Measurements from ENCODE around the gene MYOM1.

The MYOM1 gene

DNA sequence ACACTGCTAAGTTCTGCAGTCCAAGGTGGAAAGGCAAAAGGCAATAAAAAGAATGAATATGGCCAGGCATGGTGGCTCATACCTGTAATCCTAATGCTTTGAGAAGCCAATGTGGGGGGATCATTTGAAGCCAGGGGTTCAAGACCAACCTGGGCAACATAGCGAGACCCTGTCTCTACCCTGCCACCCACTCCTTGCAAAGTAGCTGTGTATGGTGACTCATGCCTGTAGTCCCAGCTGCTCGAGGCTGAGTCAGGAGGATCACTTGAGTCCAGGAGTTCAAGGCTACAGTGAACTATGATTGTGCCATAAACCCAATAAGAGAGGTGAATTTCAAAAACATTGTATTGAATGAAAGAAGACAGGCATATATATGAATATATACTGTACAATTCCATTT lies 44.6 kb upstream of the MYOM1 start:
- Histone ChIP-seq H3K79me1 (ENCODE audit: low read length) (peaks cover 2% of the 10 kb centered on the region), H3K79me2 (ENCODE audit: control insufficient read depth, insufficient read depth, low read length) (peaks cover 67% of the 10 kb centered on the region), H3K36me3 (ENCODE audit: control insufficient read depth, insufficient read depth, low read length) (no peaks in the 10 kb centered on the region), H4K5ac (ENCODE audit: low read length) (no peak overlapping the region), H3K56ac (ENCODE audit: low read length) (no peak overlapping the region), H2BK15ac (replicated peaks; ENCODE audit: low read depth) (no peak overlapping the region), H4K8ac (ENCODE audit: low read depth, low read length) (no peak overlapping the region), H3K4ac (ENCODE audit: low read depth, low read length) (no peak overlapping the region), H2AK5ac (ENCODE audit: low read length) (no peak overlapping the region), H3K27me3 (ENCODE audit: insufficient read depth, low read length, poor library complexity) (no peaks in the 10 kb centered on the region), H3K4me3 (ENCODE audit: low read length) (no peak overlapping the region), H3K4me1 (ENCODE audit: control insufficient read depth, low read depth, low read length) (peaks cover 15% of the 10 kb centered on the region), H3K23ac (ENCODE audit: low read length) (no peak overlapping the region), H3K27ac (ENCODE audit: low read depth, low read length) (no peak overlapping the region), H3K9ac (ENCODE audit: low read length) (no peak overlapping the region), H2BK120ac (ENCODE audit: low read depth, low read length) (no peak overlapping the region), H3K4me2 (ENCODE audit: low read length) (no peak overlapping the region), H2BK5ac (ENCODE audit: low read length) (no peak overlapping the region), H3K18ac (ENCODE audit: low read length) (no peak overlapping the region)
- no CpG with 5 or more reads among the region's 2 CpGs for WGBS (ENCODE audit: extremely low coverage, insufficient coverage, low lambda C conversion rate)
- DNase-seq: no peak

DNA sequence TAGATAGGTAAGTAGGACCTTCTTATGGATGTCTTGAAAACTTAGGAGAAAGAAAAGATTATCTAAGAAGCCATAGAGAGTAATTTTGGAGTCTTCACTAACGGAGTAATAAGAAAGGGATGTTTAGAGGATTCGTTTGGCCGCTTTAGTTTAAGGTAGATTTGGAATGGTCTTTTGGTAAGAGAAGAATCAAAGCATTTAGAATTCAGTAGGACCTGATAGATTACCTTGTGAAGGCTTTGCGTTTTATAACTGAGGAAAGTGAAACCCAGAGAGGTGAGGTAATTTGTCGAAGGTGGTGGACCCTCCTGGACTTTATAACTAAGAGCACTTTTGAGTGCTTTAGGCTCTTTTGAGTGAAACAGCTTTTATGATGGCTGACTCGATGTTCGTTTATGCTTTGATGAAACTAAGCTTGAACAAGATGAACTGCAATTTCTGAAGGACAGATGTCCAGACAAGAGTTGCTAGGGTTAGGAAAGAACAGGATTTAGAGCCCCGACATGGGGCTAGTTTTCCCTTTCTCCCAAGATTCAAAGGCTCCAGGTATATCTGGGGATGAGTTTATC lies 43.4 kb upstream of the MYOM1 start:
- peak overlapping the region; percentile 94 for H3K9ac ChIP-seq (ENCODE audit: low read length)
- no peak overlapping the region for H4K5ac ChIP-seq (ENCODE audit: low read length)
- H3K4me2 ChIP-seq (ENCODE audit: low read length): peak overlapping the region; percentile 84
- H2BK15ac ChIP-seq (replicated peaks; ENCODE audit: low read depth): no peak overlapping the region
- WGBS (ENCODE audit: extremely low coverage, insufficient coverage, low lambda C conversion rate): no CpG with 5 or more reads among the region's 8 CpGs
- DNase-seq: no peak
- H3K4me1 ChIP-seq (ENCODE audit: control insufficient read depth, low read depth, low read length): peaks cover 11% of the 10 kb centered on the region
- H4K8ac ChIP-seq (ENCODE audit: low read depth, low read length): no peak overlapping the region
- no peak overlapping the region for H3K18ac ChIP-seq (ENCODE audit: low read length)
- H3K79me2 ChIP-seq (ENCODE audit: control insufficient read depth, insufficient read depth, low read length): peaks cover 55% of the 10 kb centered on the region
- no peaks in the 10 kb centered on the region for H3K36me3 ChIP-seq (ENCODE audit: control insufficient read depth, insufficient read depth, low read length)
- H3K27ac ChIP-seq (ENCODE audit: low read depth, low read length): no peak overlapping the region
- H3K4me3 ChIP-seq (ENCODE audit: low read length): peak overlapping the region; percentile 83
- peak overlapping the region; percentile 96 for H3K56ac ChIP-seq (ENCODE audit: low read length)
- no peak overlapping the region for H3K4ac ChIP-seq (ENCODE audit: low read depth, low read length)
- no peak overlapping the region for H2AK5ac ChIP-seq (ENCODE audit: low read length)
- H3K79me1 ChIP-seq (ENCODE audit: low read length): peaks cover 2% of the 10 kb centered on the region
- no peak overlapping the region for H2BK120ac ChIP-seq (ENCODE audit: low read depth, low read length)
- no peak overlapping the region for H3K23ac ChIP-seq (ENCODE audit: low read length)
- no peak overlapping the region for H2BK5ac ChIP-seq (ENCODE audit: low read length)
- H3K27me3 ChIP-seq (ENCODE audit: insufficient read depth, low read length, poor library complexity): no peaks in the 10 kb centered on the region

DNA sequence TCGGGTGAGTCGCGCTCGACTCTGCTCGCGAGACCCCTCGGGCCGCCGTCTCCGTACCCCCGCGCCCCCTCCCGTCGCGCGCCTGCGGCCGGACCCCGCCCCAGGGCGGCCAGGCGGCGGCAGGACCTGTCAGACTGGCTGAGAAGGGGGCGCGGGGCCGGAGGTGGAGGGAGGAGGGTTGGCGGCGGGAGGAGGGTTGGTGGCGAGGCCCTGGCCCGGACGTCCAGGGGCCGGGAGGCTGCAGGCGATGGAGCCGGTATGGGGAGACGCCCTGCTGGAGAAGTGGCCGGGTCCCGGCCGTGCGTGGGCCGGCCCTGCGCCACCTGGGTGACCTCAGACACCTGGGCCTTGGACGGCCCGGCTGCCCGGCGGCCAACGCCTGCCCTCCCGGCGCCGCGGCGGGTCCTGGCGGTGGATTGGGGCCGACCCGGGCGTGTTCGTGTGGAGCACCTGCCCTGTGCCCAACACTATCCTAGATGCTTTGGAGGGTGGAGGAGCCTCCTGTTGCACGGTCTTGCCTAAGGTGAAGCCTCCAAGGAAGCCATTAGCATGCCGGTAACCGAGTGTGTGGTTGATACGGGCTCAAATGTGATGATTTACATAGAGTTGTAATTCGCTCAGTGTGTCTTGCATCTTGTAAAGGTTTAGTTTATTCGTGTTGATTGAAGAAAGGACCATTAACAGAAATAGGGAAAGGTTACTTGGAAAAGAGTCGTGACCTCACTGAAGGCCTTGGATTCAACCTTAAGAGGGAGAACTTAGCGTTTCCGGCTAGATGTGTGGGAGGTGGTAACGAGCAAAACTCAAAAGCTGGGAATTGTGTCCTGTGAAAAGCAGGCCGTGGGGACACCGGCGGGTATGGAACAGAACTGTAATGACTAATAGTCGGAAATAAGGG lies 42.7 kb upstream of the MYOM1 start:
- Histone ChIP-seq H3K27me3 (ENCODE audit: insufficient read depth, low read length, poor library complexity) (no peaks in the 10 kb centered on the region), H4K5ac (ENCODE audit: low read length) (no peak overlapping the region), H4K8ac (ENCODE audit: low read depth, low read length) (no peak overlapping the region), H3K27ac (ENCODE audit: low read depth, low read length) (peak overlapping the region; percentile 95), H3K23ac (ENCODE audit: low read length) (peak overlapping the region; percentile 90), H3K18ac (ENCODE audit: low read length) (peak overlapping the region; percentile 53), H3K4ac (ENCODE audit: low read depth, low read length) (peak overlapping the region; percentile 7), H3K4me1 (ENCODE audit: control insufficient read depth, low read depth, low read length) (peaks cover 11% of the 10 kb centered on the region), H2BK120ac (ENCODE audit: low read depth, low read length) (no peak overlapping the region), H2AK5ac (ENCODE audit: low read length) (no peak overlapping the region), H3K4me2 (ENCODE audit: low read length) (peak overlapping the region; percentile 84), H3K36me3 (ENCODE audit: control insufficient read depth, insufficient read depth, low read length) (no peaks in the 10 kb centered on the region), H3K79me2 (ENCODE audit: control insufficient read depth, insufficient read depth, low read length) (peaks cover 49% of the 10 kb centered on the region), H3K9ac (ENCODE audit: low read length) (peak overlapping the region; percentile 94), H3K4me3 (ENCODE audit: low read length) (peak overlapping the region; percentile 83), H2BK5ac (ENCODE audit: low read length) (no peak overlapping the region), H2BK15ac (replicated peaks; ENCODE audit: low read depth) (no peak overlapping the region), H3K56ac (ENCODE audit: low read length) (peak overlapping the region; percentile 96), H3K79me1 (ENCODE audit: low read length) (peaks cover 2% of the 10 kb centered on the region)
- peak; percentile 43 for DNase-seq
- no CpG with 5 or more reads among the region's 69 CpGs for WGBS (ENCODE audit: extremely low coverage, insufficient coverage, low lambda C conversion rate)

DNA sequence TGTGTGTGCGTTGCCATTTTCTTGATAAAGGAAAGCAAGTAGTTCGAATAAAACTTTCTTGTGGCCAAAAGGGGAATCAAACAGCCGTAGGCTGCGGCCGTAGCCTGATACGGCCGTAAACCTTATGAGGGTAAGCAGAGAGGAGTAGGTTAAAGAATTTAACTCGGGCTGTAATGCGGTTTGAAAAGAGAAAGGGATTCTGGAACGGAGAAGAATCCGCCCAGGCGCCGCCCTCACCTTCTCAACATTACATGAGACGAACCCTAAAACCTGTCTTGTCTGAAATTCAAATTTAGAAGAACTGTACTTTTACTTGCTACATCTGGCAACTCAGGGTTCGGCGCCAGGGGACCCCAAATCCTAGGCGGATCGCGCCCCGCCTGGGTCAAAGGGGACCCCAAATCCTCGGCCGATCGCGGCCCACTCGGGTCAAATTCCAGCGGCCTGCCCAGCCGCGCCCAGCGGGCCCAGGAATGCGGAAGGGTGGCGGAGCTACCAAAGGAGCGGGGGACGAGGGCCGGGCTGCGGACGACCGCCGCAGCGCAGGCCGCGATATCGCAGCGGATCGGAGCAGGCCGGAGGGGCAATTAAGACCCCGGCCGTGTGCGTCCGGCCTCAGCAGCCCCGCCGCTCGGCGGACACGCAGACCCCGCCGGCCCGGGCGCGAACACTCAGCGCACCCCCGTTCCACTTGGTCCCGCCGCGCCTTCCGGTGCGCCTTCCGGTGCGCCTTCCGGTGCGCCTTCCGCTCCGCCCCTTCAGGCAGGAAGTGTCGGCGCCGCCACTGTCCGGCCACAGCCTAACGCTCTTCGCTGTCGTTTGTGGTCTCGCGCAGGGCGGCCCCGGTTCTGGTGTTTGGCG lies 41.8 kb upstream of the MYOM1 start, which contains the start of gene MYL12B:
MYL12B (plus strand) TSS at position 761 of the 861 bp plus-strand sequence. CDS start 10,766 bp downstream, outside the sequence.
- Histone ChIP-seq H4K8ac (ENCODE audit: low read depth, low read length) (no peak within 1 kb of the TSS), H3K27ac (ENCODE audit: low read depth, low read length) (peak within 1 kb of the TSS; percentile 95), H3K4me3 (ENCODE audit: low read length) (peak within 1 kb of the TSS; percentile 83), H3K27me3 (ENCODE audit: insufficient read depth, low read length, poor library complexity) (no peaks in the 10 kb centered on the region), H2BK15ac (replicated peaks; ENCODE audit: low read depth) (no peak within 1 kb of the TSS), H3K9ac (ENCODE audit: low read length) (peak within 1 kb of the TSS; percentile 94), H3K23ac (ENCODE audit: low read length) (peak within 1 kb of the TSS; percentile 90), H3K4ac (ENCODE audit: low read depth, low read length) (peak within 1 kb of the TSS; percentile 94), H2AK5ac (ENCODE audit: low read length) (no peak within 1 kb of the TSS), H3K4me2 (ENCODE audit: low read length) (peak within 1 kb of the TSS; percentile 84), H4K5ac (ENCODE audit: low read length) (peak within 1 kb of the TSS; percentile 26), H3K79me2 (ENCODE audit: control insufficient read depth, insufficient read depth, low read length) (peaks cover 41% of the 10 kb centered on the region), H3K56ac (ENCODE audit: low read length) (peak within 1 kb of the TSS; percentile 96), H2BK120ac (ENCODE audit: low read depth, low read length) (peak within 1 kb of the TSS; percentile 95), H2BK5ac (ENCODE audit: low read length) (peak within 1 kb of the TSS; percentile 79), H3K79me1 (ENCODE audit: low read length) (peaks cover 2% of the 10 kb centered on the region), H3K18ac (ENCODE audit: low read length) (peak within 1 kb of the TSS; percentile 88), H3K36me3 (ENCODE audit: control insufficient read depth, insufficient read depth, low read length) (no peaks in the 10 kb centered on the region), H3K4me1 (ENCODE audit: control insufficient read depth, low read depth, low read length) (peaks cover 11% of the 10 kb centered on the region)
- DNase-seq: peak; percentile 90
- WGBS (ENCODE audit: extremely low coverage, insufficient coverage, low lambda C conversion rate): no CpG with 5 or more reads among the region's 84 CpGs

DNA sequence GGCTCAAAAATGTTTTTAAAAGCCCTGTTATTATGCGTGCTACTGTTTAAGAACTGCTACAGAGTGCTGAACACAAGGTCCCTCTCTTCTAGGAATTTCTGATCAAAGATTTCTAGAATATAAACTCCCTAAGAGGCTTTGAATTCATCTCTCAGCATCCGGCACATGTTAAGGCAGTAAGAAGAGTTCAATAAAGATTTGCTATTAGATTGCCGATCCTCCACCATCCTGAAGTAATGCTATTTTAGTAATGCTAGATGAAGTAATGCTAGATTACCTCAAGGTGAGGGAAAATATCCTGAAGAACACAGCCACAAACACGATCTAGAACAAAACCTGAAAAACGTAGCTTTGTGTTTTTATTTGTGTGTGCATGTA lies 41.2 kb upstream of the MYOM1 start:
- Histone ChIP-seq H3K36me3 (ENCODE audit: control insufficient read depth, insufficient read depth, low read length) (no peaks in the 10 kb centered on the region), H2AK5ac (ENCODE audit: low read length) (no peak overlapping the region), H3K79me2 (ENCODE audit: control insufficient read depth, insufficient read depth, low read length) (peaks cover 35% of the 10 kb centered on the region), H3K27ac (ENCODE audit: low read depth, low read length) (peak overlapping the region; percentile 95), H3K27me3 (ENCODE audit: insufficient read depth, low read length, poor library complexity) (no peaks in the 10 kb centered on the region), H3K4me2 (ENCODE audit: low read length) (peak overlapping the region; percentile 72), H3K18ac (ENCODE audit: low read length) (no peak overlapping the region), H3K23ac (ENCODE audit: low read length) (no peak overlapping the region), H2BK120ac (ENCODE audit: low read depth, low read length) (no peak overlapping the region), H3K4me1 (ENCODE audit: control insufficient read depth, low read depth, low read length) (peaks cover 11% of the 10 kb centered on the region), H3K4ac (ENCODE audit: low read depth, low read length) (no peak overlapping the region), H3K9ac (ENCODE audit: low read length) (peak overlapping the region; percentile 94), H4K8ac (ENCODE audit: low read depth, low read length) (no peak overlapping the region), H2BK5ac (ENCODE audit: low read length) (no peak overlapping the region), H3K56ac (ENCODE audit: low read length) (peak overlapping the region; percentile 96), H3K4me3 (ENCODE audit: low read length) (peak overlapping the region; percentile 74), H4K5ac (ENCODE audit: low read length) (peak overlapping the region; percentile 26), H2BK15ac (replicated peaks; ENCODE audit: low read depth) (no peak overlapping the region), H3K79me1 (ENCODE audit: low read length) (peaks cover 2% of the 10 kb centered on the region)
- no peak for DNase-seq
- WGBS (ENCODE audit: extremely low coverage, insufficient coverage, low lambda C conversion rate): no CpG with 5 or more reads among the region's 5 CpGs

Measured in mesendoderm (in vitro differentiated cells).